GM12801 (cell line): ENCODE results near the gene SESN1.

Experiments used
- CTCF ChIP-seq: IDR thresholded peaks from one replicate; pipeline ENCODE4 v1.5.1; 2011; ENCODE audit warnings: control low read depth; ENCODE audit not compliant: insufficient read length; ENCODE audit errors: extremely low read depth

SESN1 gene

GRCh38 chr6:108988296-108988695 lies 106.3 kb downstream of the SESN1 start:
- TF ChIP-seq CTCF: no peak

GRCh38 chr6:108987156-108987555 lies 107.5 kb downstream of the SESN1 start:
- no peak for TF ChIP-seq CTCF

- no peak for TF ChIP-seq CTCF
Measured at GRCh38 chr6:108985301-108985700, 109.3 kb downstream of the SESN1 start.

GRCh38 chr6:108983151-108983550 lies 111.5 kb downstream of the SESN1 start:
- TF ChIP-seq CTCF: no peak

- TF ChIP-seq CTCF: no peak
Measured at GRCh38 chr6:108982154-108983113, 112.2 kb downstream of the SESN1 start.

GRCh38 chr6:108974201-108974600 lies 120.4 kb downstream of the SESN1 start:
- no peak for TF ChIP-seq CTCF

GRCh38 chr6:108969776-108970175 lies 124.9 kb downstream of the SESN1 start:
- TF ChIP-seq CTCF: no peak
